A549 (cell line): ENCODE measurements around the gene SDC4. TPM values are rescaled to one million over a fixed set of nuclear protein-coding genes. Genes with fewer than 3 reads are reported as not detected.

ENCODE experiments used
- ATAC-seq, 2 experiments: fragments of 200-7000 bp in 1 of 2; fragments of >200 bp in 1 of 2; cut with Nextera tagmentation in 1 of 2; cut with Tn5 transposase in 1 of 2; 3 replicates each; pipeline versions ENCODE4 v1.8.0 to v1.9.1; 2018 to 2020; ENCODE audit warnings: mild to moderate bottlenecking in 1 of 2, moderate library complexity in 1 of 2
- CTCF ChIA-PET: fragments of 300-600 bp; sonication (Branson Sonifier 250); formaldehyde crosslinking; extraction: SDS; loops from one replicate; lab custom pipeline; 2021; ENCODE audit warnings: antibody characterized with exemption, inconsistent platforms; lab: Yijun Ruan, JAX
- POLR2A ChIA-PET: fragments of 350-600 bp; formaldehyde crosslinking; extraction: SDS; loops from one replicate; lab custom pipeline; 2021; ENCODE audit warnings: antibody characterized with exemption, inconsistent platforms; lab: Yijun Ruan, JAX
- DNase-seq, 2 experiments: peaks; one replicate each; pipeline versions ENCODE4 v3.0.0 to v3.0.0-alpha.2; 2011 to 2016; ENCODE audit warnings: low read depth in 1 of 2, low spot score in 1 of 2
- FAIRE-seq: peaks from 2 replicates; lab custom pipeline; 2011; peaks lifted over from hg19 to GRCh38; lab: Jason Lieb, UNC
- H3K27ac ChIP-seq, 2 experiments: fragments of >200 bp; sonication (Bioruptor Twin); formaldehyde crosslinking; 3 replicates each; pipeline ENCODE4 v1.5.1; 2016 to 2017
- H3K4me1 ChIP-seq: fragments of >200 bp; sonication (Bioruptor Twin); formaldehyde crosslinking; 3 replicates; pipeline ENCODE4 v1.6.1; 2016
- H3K4me2 ChIP-seq: fragments of >200 bp; sonication (Bioruptor Twin); formaldehyde crosslinking; 3 replicates; pipeline ENCODE4 v1.6.1; 2016
- H3K4me3 ChIP-seq: fragments of >200 bp; sonication (Bioruptor Twin); formaldehyde crosslinking; 3 replicates; pipeline ENCODE4 v1.5.1; 2016
- H3K9me3 ChIP-seq: fragments of >200 bp; sonication (Bioruptor Twin); formaldehyde crosslinking; 3 replicates; pipeline ENCODE4 v1.6.1; 2016
- BHLHE40 ChIP-seq: IDR thresholded peaks from 2 replicates; pipeline ENCODE4 v1.6.1; 2012; ENCODE audit warnings: low read depth, low read length, inconsistent platforms
- CBX2 ChIP-seq: fragments of 200-600 bp; sonication (generic); IDR thresholded peaks from 2 replicates; pipeline ENCODE4 v1.6.1; 2016; ENCODE audit warnings: low read depth, mild to moderate bottlenecking, borderline replicate concordance
- CHD4 ChIP-seq: fragments of 200-600 bp; sonication (generic); IDR thresholded peaks from 2 replicates; pipeline ENCODE4 v1.6.1; 2016; ENCODE audit warnings: antibody characterized with exemption, mild to moderate bottlenecking, borderline replicate concordance
- CTCF ChIP-seq: fragments of >200 bp; sonication (Bioruptor Twin); formaldehyde crosslinking; IDR thresholded peaks from 3 replicates; pipeline ENCODE4 v1.5.1; 2016
- EHF ChIP-seq: fragments of 250-450 bp; sonication (Bioruptor Pico); IDR thresholded peaks from 2 replicates; pipeline ENCODE4 v1.5.0; 2020; ENCODE audit warnings: mild to moderate bottlenecking
- HDAC2 ChIP-seq: fragments of 200-600 bp; sonication (generic); IDR thresholded peaks from 2 replicates; pipeline ENCODE4 v1.6.1; 2016
- HEYL ChIP-seq: fragments of 250-450 bp; sonication (Bioruptor Pico); IDR thresholded peaks from 2 replicates; pipeline ENCODE4 v1.8.0; 2021; ENCODE audit warnings: mild to moderate bottlenecking, moderate library complexity
- HOXB5 ChIP-seq: fragments of 250-450 bp; sonication (Bioruptor Pico); IDR thresholded peaks from 2 replicates; pipeline ENCODE4 v1.5.0; 2020; ENCODE audit warnings: mild to moderate bottlenecking, moderate library complexity
- MAZ ChIP-seq: fragments of 150-350 bp; IDR thresholded peaks from 2 replicates; pipeline ENCODE4 v1.6.1; 2014; ENCODE audit warnings: antibody characterized with exemption, low read depth, low read length, borderline replicate concordance
- MYC ChIP-seq: IDR thresholded peaks from 2 replicates; pipeline ENCODE4 v1.6.1; 2012; ENCODE audit warnings: mild to moderate bottlenecking, inconsistent platforms, low read length, improper control_type of control experiment, borderline replicate concordance
- NFE2L2 ChIP-seq: fragments of 150-350 bp; conservative IDR thresholded peaks from 2 replicates; pipeline ENCODE4 v1.6.1; 2014; ENCODE audit warnings: low read length
- PBX3 ChIP-seq: IDR thresholded peaks from 2 replicates; pipeline ENCODE4 v1.6.1; 2012
- PHF8 ChIP-seq: fragments of 200-600 bp; sonication (generic); IDR thresholded peaks from 2 replicates; pipeline ENCODE4 v1.6.1; 2016; ENCODE audit warnings: low read depth, mild to moderate bottlenecking, antibody characterized with exemption, moderate library complexity, borderline replicate concordance
- POLR2A ChIP-seq: IDR thresholded peaks from 2 replicates; pipeline ENCODE4 v1.6.1; 2012; ENCODE audit warnings: mild to moderate bottlenecking, low read length
- RARB ChIP-seq: fragments of 250-450 bp; sonication (Bioruptor Pico); IDR thresholded peaks from 2 replicates; pipeline ENCODE4 v1.8.0; 2021; ENCODE audit warnings: mild to moderate bottlenecking, moderate library complexity
- SREBF2 ChIP-seq: fragments of 450-650 bp; IDR thresholded peaks from 2 replicates; pipeline ENCODE4 v1.6.1; 2014; ENCODE audit warnings: mild to moderate bottlenecking, moderate library complexity
- TFCP2L1 ChIP-seq: fragments of 250-450 bp; sonication (Bioruptor Pico); IDR thresholded peaks from 2 replicates; pipeline ENCODE4 v1.5.0; 2021; ENCODE audit warnings: mild to moderate bottlenecking
- ZSCAN20 ChIP-seq: fragments of 250-450 bp; sonication (Bioruptor Pico); IDR thresholded peaks from 2 replicates; pipeline ENCODE4 v1.8.0; 2022; ENCODE audit warnings: mild to moderate bottlenecking, moderate library complexity
- WGBS: methylation state at CpG from one replicate; pipeline ENCODE4 v1.1.6; 2017; ENCODE audit errors: missing lambda C conversion rate; 5-methylcytosine and 5-hydroxymethylcytosine counted together
- polyA plus RNA-seq, 4 experiments: library from polyadenylated mRNA; depleted of rRNA in 3 of 4; stranded (reverse); fragments of >200 nt; fragmentation: RNase III in 1 of 4; extraction: RNeasy Plus Mini Kit Qiagen cat#74134 plus additional on column Dnase treatment in 1 of 4; gene quantifications; 2 replicates in 3 of 4; 3 replicates in 1 of 4; pipeline ENCODE4 v1.2.3, GENCODE V29; 2011 to 2017
- TF ChIP-seq, protein P1 (sequence below): fragments of 200-600 bp; sonication (generic); IDR thresholded peaks from 2 replicates; pipeline ENCODE4 v1.6.1; 2016; ENCODE audit warnings: antibody characterized with exemption, mild to moderate bottlenecking, moderate library complexity

Gene SDC4
- polyA plus RNA-seq, 2 of the 4 experiments (the other 2 are of a cell fraction): 27.4 to 35.6 TPM

DNA sequence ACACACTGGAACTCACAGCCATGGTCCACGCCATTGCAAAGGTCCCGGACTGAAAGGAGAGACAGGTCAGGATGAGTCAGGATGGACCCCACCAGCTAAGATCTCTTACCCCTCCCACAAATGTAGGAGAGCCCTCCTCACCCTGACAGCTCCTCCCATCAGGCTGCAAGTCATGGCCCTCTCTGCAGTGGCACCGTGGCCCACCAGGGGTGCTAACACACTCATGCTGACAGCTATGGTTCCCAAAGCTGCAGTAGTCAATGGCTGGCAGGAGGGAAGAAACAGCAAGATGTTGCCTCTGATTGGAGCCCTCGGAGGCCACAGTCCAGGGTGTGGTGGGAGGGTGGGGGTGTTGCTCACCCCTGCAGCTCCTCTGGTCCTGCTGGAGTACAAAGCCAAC, 47.3 kb downstream of the SDC4 start:
- no peak for FAIRE-seq

GRCh38 chr20:45299786-45300185, 48.4 kb downstream of the SDC4 start:
- no peak for FAIRE-seq
- 71% methylated on average over 6 of the region's 6 CpGs for WGBS

More for the DNA sequence above, 47.3 kb downstream of the SDC4 start:
- Histone ChIP-seq H3K27ac (no peak overlapping the region), H3K4me2 (no peak overlapping the region), H3K9me3 (no peaks in the 10 kb centered on the region), H3K4me3 (no peak overlapping the region), H3K4me1 (no peaks in the 10 kb centered on the region)
- DNase-seq (peak; percentile 69 to 71), ATAC-seq (peak; percentile 86 to 99)
- POLR2A ChIA-PET: no interaction called here
- CTCF ChIA-PET: interaction anchor here (0.8 to 4.7 kb wide), 9 partner anchors 9 to 290 kb away, joined by 3 to 77 read pairs (median 4); no protein-coding TSS in a partner anchor
- TF ChIP-seq SREBF2 (no peak), HEYL (CRISPR knock-in tag) (no peak), HOXB5 (no peak), TFCP2L1 (CRISPR knock-in tag) (no peak), NFE2L2 (no peak)
- TF ChIP-seq, protein P1, sequence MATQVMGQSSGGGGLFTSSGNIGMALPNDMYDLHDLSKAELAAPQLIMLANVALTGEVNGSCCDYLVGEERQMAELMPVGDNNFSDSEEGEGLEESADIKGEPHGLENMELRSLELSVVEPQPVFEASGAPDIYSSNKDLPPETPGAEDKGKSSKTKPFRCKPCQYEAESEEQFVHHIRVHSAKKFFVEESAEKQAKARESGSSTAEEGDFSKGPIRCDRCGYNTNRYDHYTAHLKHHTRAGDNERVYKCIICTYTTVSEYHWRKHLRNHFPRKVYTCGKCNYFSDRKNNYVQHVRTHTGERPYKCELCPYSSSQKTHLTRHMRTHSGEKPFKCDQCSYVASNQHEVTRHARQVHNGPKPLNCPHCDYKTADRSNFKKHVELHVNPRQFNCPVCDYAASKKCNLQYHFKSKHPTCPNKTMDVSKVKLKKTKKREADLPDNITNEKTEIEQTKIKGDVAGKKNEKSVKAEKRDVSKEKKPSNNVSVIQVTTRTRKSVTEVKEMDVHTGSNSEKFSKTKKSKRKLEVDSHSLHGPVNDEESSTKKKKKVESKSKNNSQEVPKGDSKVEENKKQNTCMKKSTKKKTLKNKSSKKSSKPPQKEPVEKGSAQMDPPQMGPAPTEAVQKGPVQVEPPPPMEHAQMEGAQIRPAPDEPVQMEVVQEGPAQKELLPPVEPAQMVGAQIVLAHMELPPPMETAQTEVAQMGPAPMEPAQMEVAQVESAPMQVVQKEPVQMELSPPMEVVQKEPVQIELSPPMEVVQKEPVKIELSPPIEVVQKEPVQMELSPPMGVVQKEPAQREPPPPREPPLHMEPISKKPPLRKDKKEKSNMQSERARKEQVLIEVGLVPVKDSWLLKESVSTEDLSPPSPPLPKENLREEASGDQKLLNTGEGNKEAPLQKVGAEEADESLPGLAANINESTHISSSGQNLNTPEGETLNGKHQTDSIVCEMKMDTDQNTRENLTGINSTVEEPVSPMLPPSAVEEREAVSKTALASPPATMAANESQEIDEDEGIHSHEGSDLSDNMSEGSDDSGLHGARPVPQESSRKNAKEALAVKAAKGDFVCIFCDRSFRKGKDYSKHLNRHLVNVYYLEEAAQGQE: no peak
- WGBS: 28% methylated on average over 4 of the region's 4 CpGs

DNA sequence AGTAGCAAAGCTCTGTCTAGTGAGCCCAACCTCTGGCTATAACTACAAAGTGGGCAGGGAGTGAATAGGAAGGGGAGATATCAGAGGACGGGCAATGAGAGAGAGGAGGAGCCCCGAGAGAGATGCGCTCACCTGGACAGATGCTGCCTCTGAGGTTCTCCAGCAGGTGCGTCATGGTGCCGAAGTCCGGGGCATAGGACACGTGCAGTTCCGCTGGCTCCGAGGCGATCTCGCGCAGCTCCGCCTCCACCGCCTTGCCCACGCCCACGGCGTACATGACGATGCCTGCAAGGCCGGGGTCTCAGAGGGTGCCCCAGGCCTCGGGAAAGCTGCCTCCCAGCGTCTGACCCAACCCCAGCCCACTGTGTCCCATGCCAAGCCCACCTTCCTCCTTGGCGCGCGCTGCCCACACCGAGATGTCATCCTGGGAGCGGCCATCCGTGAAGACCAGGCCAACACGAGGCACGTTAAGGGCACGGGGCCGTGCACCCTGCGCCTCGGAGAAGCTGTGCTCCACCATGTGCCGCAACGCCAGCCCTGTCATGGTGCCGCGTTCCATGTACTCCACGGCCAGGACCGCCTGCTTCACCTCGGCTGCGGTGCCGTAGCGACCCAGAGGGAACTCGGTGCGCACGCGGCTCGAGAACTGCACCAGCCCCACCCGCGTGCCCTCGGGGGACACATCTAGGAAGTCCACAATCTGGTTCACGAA, 50.3 kb downstream of the SDC4 start:
- no peak for ATAC-seq
- WGBS: 77% methylated on average over 47 of the region's 52 CpGs
- Histone ChIP-seq H3K9me3 (peaks cover 12% of the 10 kb centered on the region), H3K4me3 (no peak overlapping the region), H3K27ac (no peak overlapping the region), H3K4me1 (no peaks in the 10 kb centered on the region), H3K4me2 (no peak overlapping the region)
- TF ChIP-seq PHF8: no peak
- no peak for TF ChIP-seq POLR2A
- TF ChIP-seq PBX3: no peak
- no peak for TF ChIP-seq MAZ
- no peak for TF ChIP-seq BHLHE40
- no peak for TF ChIP-seq HDAC2
- no peak for TF ChIP-seq EHF (CRISPR knock-in tag)
- CTCF ChIA-PET: interaction anchor here (0.8 to 1.9 kb wide), 7 partner anchors 9 to 254 kb away, joined by 3 to 7 read pairs (median 3); partner anchors contain the start of gene MATN4
- no peak for DNase-seq
- no peak for FAIRE-seq
- POLR2A ChIA-PET: no interaction called here

More at GRCh38 chr20:45299786-45300185, 48.4 kb downstream of the SDC4 start:
- CTCF ChIA-PET: interaction anchor here (2.7 kb wide), 1 partner anchor 289 kb away, joined by 8 read pairs; no protein-coding TSS in a partner anchor
- DNase-seq (no peak), ATAC-seq (no peak)
- H3K4me1 ChIP-seq: no peaks in the 10 kb centered on the region
- TF ChIP-seq MYC: no peak
- TF ChIP-seq, all 56 proteins: peak for 0
- H3K27ac ChIP-seq: no peak overlapping the region
- POLR2A ChIA-PET: no interaction called here
- no peak overlapping the region for H3K4me3 ChIP-seq
- H3K4me2 ChIP-seq: no peak overlapping the region
- H3K9me3 ChIP-seq: peaks cover 4% of the 10 kb centered on the region

DNA sequence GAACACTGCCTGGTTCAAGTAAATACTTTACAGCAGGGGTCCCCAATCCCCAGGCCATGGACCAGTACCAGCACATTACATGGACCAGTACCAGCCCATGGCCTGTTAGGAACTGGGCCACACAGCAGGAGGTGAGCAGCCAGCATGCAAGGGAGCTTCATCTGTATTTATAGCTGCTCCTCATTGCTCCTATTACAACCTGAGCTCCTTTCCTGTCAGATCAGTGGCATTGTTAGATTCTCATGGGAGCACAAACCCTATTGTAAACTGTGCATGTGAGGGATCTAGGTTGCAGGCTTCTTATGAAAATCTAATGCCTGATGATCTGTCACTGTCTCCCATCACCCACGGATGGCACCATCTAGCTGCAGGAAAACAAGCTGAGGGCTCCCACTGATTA, 53.6 kb downstream of the SDC4 start:
- FAIRE-seq: no peak
- TF ChIP-seq CTCF (no peak), HDAC2 (no peak), ZSCAN20 (no peak), PHF8 (no peak), CBX2 (no peak), RARB (CRISPR knock-in tag) (no peak), CHD4 (no peak)
- TF ChIP-seq, protein P1: no peak

More for the DNA sequence above, 53.6 kb downstream of the SDC4 start:
- no peak overlapping the region for H3K4me3 ChIP-seq
- H3K4me1 ChIP-seq: no peaks in the 10 kb centered on the region
- POLR2A ChIA-PET: interaction anchor here (1.4 kb wide), 1 partner anchor 9 kb away, joined by 4 read pairs; no protein-coding TSS in a partner anchor
- CTCF ChIA-PET: interaction anchor here (0.6 to 9.0 kb wide), 41 partner anchors 8 to 485 kb away, joined by 3 to 106 read pairs (median 7); partner anchors contain the start of genes RBPJL, SLPI, STK4 and SYS1
- WGBS: 50% methylated on average over 1 of the region's 1 CpG
- no peak for DNase-seq
- ATAC-seq: no peak
- H3K27ac ChIP-seq: no peak overlapping the region
- H3K4me2 ChIP-seq: no peak overlapping the region
- peaks cover 12% of the 10 kb centered on the region for H3K9me3 ChIP-seq
